Measurements from ENCODE around the gene SKIDA1. TPM values are rescaled to one million over a fixed set of nuclear protein-coding genes. Genes with fewer than 3 reads are reported as not detected.

The SKIDA1 gene
- total and polyA plus RNA-seq, 2 experiments from 2014 or later = 1.5 to 3.5 TPM

GRCh38 chr10:21488246-21488956 lies 37.1 kb downstream of the SKIDA1 start:
- H3K4me1 ChIP-seq (ENCODE audit: insufficient read depth) = 0 out of 2 replicates have a peak, but pooled peaks cover 6% of the 10 kb centered on the region
- H3K4me1 Mint-ChIP-seq = peaks cover 17% of the 10 kb centered on the region
- no peak for DNase-seq (ENCODE audit: low spot score)

More at GRCh38 chr10:21488246-21488956, 37.1 kb downstream of the SKIDA1 start:
- H3F3A ChIP-seq (replicated peaks; ENCODE audit: low read depth) = no peaks in the 10 kb centered on the region
- no peak overlapping the region for H3K4me3 Mint-ChIP-seq
- H2AFZ ChIP-seq = no peak overlapping the region
- H3K36me3 ChIP-seq (ENCODE audit: insufficient read depth) = no peaks in the 10 kb centered on the region
- no peaks in the 10 kb centered on the region for H3K79me2 ChIP-seq (replicated peaks; ENCODE audit: insufficient read depth)
- H3K9me3 Mint-ChIP-seq = no peaks in the 10 kb centered on the region
- H3K27ac ChIP-seq (ENCODE audit: low read depth) = no peak overlapping the region
- H3K4me2 ChIP-seq = no peak overlapping the region
- TF ChIP-seq ETS1 (IDR thresholded peaks at IDR 0.05) (no peak), ZNF114 (CRISPR knock-in tag; IDR thresholded peaks at IDR 0.05) (no peak), EZH2phosphoT487 (IDR thresholded peaks at IDR 0.05; ENCODE audit: unreplicated experiment) (no peak), EZH2 (IDR thresholded peaks at IDR 0.05; ENCODE audit: low read depth, unreplicated experiment) (no peak), STAT1 (IDR thresholded peaks at IDR 0.05; ENCODE audit: unreplicated experiment) (no peak), NANOG (IDR thresholded peaks at IDR 0.05; ENCODE audit: borderline replicate concordance) (no peak), CREB1 (CRISPR knock-in tag; IDR thresholded peaks at IDR 0.05; ENCODE audit: low read depth) (no peak), ZNF331 (CRISPR knock-in tag; IDR thresholded peaks at IDR 0.05; ENCODE audit: low read depth) (no peak), ZNF462 (CRISPR knock-in tag; IDR thresholded peaks at IDR 0.05) (no peak), POLR2AphosphoS5 (IDR thresholded peaks at IDR 0.05; ENCODE audit: low read depth) (no peak), JUNB (IDR thresholded peaks at IDR 0.05; ENCODE audit: unreplicated experiment) (no peak)
- TF ChIP-seq, protein P1, sequence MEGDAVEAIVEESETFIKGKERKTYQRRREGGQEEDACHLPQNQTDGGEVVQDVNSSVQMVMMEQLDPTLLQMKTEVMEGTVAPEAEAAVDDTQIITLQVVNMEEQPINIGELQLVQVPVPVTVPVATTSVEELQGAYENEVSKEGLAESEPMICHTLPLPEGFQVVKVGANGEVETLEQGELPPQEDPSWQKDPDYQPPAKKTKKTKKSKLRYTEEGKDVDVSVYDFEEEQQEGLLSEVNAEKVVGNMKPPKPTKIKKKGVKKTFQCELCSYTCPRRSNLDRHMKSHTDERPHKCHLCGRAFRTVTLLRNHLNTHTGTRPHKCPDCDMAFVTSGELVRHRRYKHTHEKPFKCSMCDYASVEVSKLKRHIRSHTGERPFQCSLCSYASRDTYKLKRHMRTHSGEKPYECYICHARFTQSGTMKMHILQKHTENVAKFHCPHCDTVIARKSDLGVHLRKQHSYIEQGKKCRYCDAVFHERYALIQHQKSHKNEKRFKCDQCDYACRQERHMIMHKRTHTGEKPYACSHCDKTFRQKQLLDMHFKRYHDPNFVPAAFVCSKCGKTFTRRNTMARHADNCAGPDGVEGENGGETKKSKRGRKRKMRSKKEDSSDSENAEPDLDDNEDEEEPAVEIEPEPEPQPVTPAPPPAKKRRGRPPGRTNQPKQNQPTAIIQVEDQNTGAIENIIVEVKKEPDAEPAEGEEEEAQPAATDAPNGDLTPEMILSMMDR (conservative IDR thresholded peaks at IDR 0.05; ENCODE audit: low read depth in 2 of 2) = no peak
- TF ChIP-seq, protein P2, sequence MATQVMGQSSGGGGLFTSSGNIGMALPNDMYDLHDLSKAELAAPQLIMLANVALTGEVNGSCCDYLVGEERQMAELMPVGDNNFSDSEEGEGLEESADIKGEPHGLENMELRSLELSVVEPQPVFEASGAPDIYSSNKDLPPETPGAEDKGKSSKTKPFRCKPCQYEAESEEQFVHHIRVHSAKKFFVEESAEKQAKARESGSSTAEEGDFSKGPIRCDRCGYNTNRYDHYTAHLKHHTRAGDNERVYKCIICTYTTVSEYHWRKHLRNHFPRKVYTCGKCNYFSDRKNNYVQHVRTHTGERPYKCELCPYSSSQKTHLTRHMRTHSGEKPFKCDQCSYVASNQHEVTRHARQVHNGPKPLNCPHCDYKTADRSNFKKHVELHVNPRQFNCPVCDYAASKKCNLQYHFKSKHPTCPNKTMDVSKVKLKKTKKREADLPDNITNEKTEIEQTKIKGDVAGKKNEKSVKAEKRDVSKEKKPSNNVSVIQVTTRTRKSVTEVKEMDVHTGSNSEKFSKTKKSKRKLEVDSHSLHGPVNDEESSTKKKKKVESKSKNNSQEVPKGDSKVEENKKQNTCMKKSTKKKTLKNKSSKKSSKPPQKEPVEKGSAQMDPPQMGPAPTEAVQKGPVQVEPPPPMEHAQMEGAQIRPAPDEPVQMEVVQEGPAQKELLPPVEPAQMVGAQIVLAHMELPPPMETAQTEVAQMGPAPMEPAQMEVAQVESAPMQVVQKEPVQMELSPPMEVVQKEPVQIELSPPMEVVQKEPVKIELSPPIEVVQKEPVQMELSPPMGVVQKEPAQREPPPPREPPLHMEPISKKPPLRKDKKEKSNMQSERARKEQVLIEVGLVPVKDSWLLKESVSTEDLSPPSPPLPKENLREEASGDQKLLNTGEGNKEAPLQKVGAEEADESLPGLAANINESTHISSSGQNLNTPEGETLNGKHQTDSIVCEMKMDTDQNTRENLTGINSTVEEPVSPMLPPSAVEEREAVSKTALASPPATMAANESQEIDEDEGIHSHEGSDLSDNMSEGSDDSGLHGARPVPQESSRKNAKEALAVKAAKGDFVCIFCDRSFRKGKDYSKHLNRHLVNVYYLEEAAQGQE (IDR thresholded peaks at IDR 0.05; ENCODE audit: unreplicated experiment) = no peak
- H3K27me3 Mint-ChIP-seq (ENCODE audit: insufficient read depth, low read depth, poor library complexity) = peaks cover 10% of the 10 kb centered on the region
- H3K36me3 Mint-ChIP-seq (ENCODE audit: low read depth) = peaks cover 6% of the 10 kb centered on the region; the same call in 2 of the 3 replicates
- peaks cover 3% of the 10 kb centered on the region for H3K27me3 ChIP-seq (ENCODE audit: insufficient read depth)
- H4K20me1 ChIP-seq (replicated peaks; ENCODE audit: insufficient read depth) = no peaks in the 10 kb centered on the region; the same call in 1 of the 2 replicates
- no peaks in the 10 kb centered on the region for H3K9me2 ChIP-seq (ENCODE audit: insufficient read depth)
- H3K4me3 ChIP-seq = no peak overlapping the region
- ATAC-seq = no peak
- H3K27ac Mint-ChIP-seq = no peak overlapping the region
